Keratinocyte (primary cell): ENCODE data around the gene CLOCK.

Experiments used
- CTCF ChIP-seq, 3 experiments: IDR thresholded peaks in 1 of 3; conservative IDR thresholded peaks in 1 of 3; optimal IDR thresholded peaks in 1 of 3; 2 replicates in 2 of 3; 3 replicates in 1 of 3; pipeline versions ENCODE3 to v1.5.1; 2011; ENCODE audit warnings: low read length in 3 of 3, mild to moderate bottlenecking in 3 of 3, moderate library complexity in 2 of 3, control low read depth in 1 of 3, inconsistent platforms in 1 of 3; ENCODE audit not compliant: insufficient read depth in 2 of 3; ENCODE audit errors: extremely low read depth in 1 of 3
- EZH2 ChIP-seq: IDR thresholded peaks from one replicate; pipeline ENCODE4 v1.6.1; 2012; ENCODE audit warnings: inconsistent platforms, mild to moderate bottlenecking, low read length, moderate library complexity

- TF ChIP-seq CTCF (optimal IDR thresholded peaks at IDR 0.05 in 1 of 3, IDR thresholded peaks at IDR 0.05 in 1 of 3, conservative IDR thresholded peaks at IDR 0.05 in 1 of 3; ENCODE audit: extremely low read depth in 1 of 3, insufficient read depth in 2 of 3, low read length in 3 of 3) (no peak), EZH2 (no peak)
These were observed 55.2 kb downstream of the CLOCK start for GRCh38 chr4:55491486-55491885.
